Measurements from ENCODE around the gene FCGBP.
A peak's percentile ranks its signal among the peaks of the same experiment; 100 is the strongest.
"Not testable (repeated sequence)": the region's sequence is repeated elsewhere in the genome, so short reads cannot be mapped to it uniquely, and the experiment has no call there.

The FCGBP gene

GRCh38 chr19:39934584-39935363, at the start of gene FCGBP:
TSS of gene FCGBP (minus strand) at chr19:39934634.
- DNase-seq, result no peak

DNA sequence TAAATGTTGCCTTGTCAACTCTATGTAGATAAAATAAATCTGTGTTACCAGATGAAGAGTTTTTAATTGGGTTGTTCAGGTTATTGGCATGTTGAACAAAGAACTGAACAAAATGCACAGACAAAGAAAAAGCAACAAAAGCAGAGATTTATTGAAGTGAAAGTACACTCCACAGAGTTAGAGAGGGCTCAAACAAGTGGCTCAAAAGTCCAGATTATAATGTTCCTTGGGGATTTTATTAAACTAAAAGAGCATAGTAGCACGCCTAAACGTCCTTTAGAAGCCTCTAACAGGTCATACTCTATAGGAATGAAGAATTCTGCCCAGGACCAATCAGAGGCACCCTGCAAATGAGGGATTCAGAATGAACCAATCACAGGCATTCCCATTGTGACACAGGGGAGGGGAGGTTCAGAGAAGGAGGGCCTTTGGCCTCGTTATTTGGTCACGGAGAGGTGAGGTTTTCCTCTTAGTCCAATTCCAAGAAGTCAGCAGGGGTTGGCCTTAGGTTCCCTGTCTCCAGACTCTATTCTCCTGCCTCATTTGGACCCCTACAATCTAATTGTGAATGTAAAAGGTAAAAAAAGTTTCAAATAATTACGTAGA, 49.4 kb upstream of the FCGBP start:
- DNase-seq, result no peak

- no peak for DNase-seq
Measured at GRCh38 chr19:39982883-39983282, 48.4 kb upstream of the FCGBP start.

DNA sequence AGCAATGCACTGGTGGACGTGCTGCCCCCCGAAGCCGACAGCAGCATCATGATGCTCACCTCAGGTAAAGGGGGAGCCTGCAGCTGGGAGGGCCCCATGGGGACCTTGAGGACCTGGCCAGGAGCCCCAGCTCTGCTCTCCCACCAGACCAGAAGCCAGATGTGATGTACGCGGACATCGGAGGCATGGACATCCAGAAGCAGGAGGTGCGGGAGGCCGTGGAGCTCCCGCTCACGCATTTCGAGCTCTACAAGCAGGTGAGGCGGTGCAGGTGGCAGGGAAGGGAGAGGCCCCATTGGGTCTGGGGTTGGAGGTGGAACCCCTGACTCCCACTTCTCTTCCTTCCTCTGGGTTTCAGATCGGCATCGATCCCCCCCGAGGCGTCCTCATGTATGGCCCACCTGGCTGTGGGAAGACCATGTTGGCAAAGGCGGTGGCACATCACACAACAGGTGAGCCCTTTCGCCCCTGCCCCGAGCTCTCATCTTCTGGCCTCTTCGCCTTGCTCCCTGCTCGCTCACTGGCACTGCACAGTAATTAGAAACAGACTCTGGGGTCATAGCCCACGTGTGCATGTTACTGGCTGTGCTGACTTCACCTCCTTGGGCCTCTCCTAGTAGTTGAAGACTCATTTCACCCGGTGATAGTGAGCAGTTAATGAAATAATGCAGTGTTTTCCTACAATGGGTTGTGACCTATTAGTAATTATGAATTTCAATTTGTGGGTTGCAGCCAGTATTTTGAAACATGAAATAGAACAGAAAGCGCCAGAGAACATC, 40.1 kb upstream of the FCGBP start:
- no peak for DNase-seq

- DNase-seq, result no peak
Measured at GRCh38 chr19:39971380-39972035, 37.1 kb upstream of the FCGBP start.

GRCh38 chr19:39970675-39971379, 36.4 kb upstream of the FCGBP start, which contains the start of gene PSMC4:
TSS of gene PSMC4 (plus strand) at chr19:39971165. CDS start at chr19:39971203, 38 bp downstream.
- peak; percentile 99 for DNase-seq

DNA sequence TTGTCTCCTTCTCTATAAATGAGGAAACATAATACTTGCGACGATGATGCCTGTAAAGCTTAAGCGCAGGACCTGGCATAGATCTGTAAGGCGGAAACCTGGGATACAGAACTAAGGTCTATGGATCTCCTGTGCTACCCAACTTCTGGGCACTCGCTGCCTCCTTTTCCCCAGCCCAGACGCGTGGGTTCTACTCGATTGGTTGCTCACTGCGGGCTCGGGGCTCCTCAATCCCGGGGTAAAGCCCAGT, 35.9 kb upstream of the FCGBP start:
- peak; percentile 28 for DNase-seq

DNA sequence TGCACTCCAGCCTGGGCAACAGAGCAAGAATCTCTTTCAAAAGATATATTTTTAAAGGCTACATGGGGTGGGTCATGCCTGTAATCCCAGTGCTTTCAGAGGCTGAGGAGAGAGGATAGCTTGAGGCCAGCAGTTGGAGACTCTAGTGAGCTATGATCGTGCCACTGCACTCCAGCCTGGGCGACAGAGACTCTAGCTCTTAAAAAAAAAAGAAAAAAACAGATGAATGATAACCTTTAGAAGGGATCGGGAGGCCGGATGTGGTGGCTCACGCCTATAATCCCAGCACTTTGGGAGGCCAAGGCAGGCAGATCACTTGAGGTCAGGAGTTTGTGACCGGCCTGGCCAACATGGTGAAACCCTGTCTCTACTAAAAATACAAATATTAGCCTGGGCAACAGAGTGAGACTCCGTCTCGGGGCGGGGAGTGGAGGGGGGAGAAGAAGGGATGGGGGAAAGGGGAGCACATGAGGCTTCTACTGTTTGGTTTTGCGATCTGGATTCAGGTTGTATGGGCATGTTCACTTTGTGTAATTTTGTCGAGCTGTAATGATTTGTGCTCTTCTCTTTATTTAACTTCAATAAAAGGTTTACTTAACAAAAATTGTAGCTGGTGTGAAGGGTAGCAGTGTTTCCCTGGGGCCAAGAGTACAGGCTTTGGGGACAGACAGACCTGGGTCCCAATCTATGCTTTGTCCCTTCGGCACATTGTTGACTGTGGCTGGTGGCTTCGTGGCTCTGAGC, 35.4 kb upstream of the FCGBP start:
- no peak for DNase-seq

- no peak for DNase-seq
Measured at GRCh38 chr19:39969266-39969665, 34.8 kb upstream of the FCGBP start.

DNA sequence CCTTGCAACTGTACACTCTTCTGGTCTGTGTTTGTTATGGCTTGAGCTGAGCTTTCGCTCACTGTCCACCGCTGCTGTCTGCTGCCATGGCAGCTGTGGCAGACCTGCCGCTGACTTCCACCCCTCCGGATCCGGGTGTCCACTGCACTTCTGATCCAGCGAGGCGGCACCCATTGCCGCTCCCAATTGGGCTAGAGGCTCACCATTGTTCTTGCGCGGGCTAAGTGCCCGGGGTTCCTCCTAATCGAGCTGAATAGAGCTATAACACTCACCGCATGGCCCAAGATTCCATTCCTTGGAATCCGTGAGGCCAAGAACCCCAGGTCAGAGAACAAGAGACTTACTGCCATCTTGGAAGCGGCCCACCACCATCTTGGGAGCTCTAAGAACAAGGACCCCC, 34.4 kb upstream of the FCGBP start:
- DNase-seq, result no peak

DNA sequence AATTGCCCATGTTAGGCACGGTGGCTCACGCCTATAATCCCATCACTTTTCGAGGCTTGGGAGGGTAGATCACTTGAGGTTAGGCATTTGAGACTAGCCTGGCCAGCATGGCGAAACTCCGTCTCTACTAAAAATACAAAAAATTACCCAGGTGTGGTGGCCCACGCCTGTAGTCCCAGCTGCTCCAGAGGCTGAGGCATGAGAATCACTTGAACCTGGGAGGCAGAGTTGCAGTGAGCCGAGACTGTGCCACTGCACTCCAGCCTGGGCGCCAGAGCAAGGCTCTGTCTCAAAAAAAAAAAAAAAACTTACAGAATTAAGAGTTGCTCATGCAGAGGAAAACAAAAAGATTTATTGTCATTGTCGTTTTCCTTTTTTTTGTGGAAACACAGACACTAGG, 33.1 kb upstream of the FCGBP start:
- DNase-seq, result no peak

DNA sequence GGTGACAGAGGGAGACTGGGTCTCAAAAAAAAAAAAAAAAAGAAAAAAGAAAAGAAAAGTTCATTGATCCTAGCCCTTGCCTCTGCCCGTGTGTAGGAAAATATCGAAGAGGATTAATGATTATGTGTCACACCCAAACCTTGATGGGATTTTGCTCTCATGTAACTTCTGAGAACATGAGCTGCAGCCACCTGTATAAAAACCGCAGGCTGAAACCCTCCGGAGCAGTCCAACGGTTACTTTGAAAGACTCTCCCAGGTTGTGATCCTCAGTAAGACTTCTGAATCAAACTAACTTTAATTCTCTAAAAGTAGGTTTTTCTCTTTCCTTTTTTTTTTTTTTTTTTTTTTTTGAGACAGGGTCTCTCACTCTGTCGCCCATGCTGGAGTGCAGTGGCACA, 32.2 kb upstream of the FCGBP start:
- DNase-seq, result no peak

DNA sequence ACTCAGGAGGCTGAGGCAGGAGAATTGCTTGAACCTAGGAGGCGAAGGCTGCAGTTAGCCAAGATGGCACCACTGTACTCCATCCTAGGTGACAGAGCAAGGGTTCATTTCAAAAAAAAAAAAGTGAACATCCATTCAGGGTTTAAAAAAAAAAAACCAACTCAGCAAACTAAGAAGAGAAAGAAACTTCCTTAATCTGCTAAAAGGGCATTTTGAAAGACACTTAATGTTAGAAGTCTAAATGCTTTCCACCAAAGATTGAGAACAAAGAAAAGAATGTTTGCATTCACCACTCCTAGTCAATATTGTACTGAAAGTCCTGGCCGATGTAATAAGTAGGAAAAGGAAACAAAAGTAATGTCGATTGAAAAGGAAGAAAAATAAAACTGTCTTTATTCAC, 29.5 kb upstream of the FCGBP start:
- DNase-seq, result no peak

- DNase-seq, result not testable (repeated sequence)
Measured at GRCh38 chr19:39959407-39959806, 25.0 kb upstream of the FCGBP start.

- DNase-seq, result not testable (repeated sequence)
Measured at GRCh38 chr19:39958942-39959341, 24.5 kb upstream of the FCGBP start.

GRCh38 chr19:39957886-39958285, 23.5 kb upstream of the FCGBP start:
- DNase-seq, result not testable (repeated sequence)

GRCh38 chr19:39953915-39954314, 19.5 kb upstream of the FCGBP start:
- DNase-seq, result no peak

DNA sequence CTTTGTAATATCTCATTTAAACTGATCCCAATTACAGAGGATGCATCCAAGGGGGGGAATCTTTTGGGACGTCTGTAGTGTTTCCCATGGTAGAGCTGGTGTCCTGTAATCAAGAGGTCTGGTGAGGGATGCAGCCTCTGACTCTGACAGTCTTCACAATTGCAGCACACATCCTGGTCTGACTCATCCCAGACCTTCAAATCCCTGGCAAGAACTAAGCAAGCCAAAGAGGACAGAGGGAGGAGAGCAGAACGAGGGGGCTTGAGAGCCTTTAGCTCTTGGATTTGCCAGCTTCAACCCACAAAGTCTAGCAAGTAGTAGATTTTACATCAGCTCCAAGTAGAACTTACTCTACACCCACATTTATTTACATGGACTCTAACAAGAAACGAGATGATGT, 17.3 kb upstream of the FCGBP start:
- DNase-seq, result no peak

DNA sequence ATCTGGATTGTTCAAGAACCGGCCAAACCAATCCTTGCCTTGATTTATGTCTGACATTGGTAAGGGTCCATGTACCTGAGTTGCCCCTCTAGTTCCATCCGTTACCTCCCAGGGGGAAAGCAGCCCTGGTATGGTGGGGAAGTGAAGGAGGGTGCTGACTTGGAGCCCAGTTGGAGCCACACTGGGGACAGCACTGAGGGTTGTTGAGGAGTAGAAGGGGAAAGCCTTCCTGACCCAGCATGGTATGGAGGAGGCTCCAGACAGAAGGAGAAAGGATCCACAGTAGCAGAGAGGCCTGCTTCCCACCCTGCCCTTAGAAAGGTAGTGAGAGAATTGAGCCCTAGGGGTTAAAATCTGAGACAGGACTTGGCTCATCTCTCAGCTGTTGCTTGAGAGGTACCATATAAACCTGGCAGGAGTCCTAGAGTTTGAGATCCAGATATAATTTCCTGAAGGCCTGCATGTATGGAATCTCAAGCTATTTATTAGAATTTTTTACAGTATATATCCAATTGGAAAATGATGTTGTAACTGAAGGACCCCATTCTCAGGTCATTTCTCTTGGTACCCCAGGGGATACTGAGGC, 16.7 kb upstream of the FCGBP start:
- DNase-seq, result no peak

GRCh38 chr19:39949026-39949747, 14.8 kb upstream of the FCGBP start:
- DNase-seq, result no peak

- DNase-seq, result no peak
Measured at GRCh38 chr19:39946532-39946931, 12.1 kb upstream of the FCGBP start.
